Gastrocnemius medialis (tissue), 4 donors: Measurements from ENCODE around the gene FRAT1. TPM values are rescaled to one million over a fixed set of nuclear protein-coding genes. Genes with fewer than 3 reads are reported as not detected.

Experiments
- ATAC-seq, 2 donors: fragments of 150-250 bp; one replicate each; pipeline ENCODE4 v1.9.1; 2016
- DNase-seq, 2 donors: peaks; one replicate each; pipeline ENCODE4 v3.0.0-alpha.2; 2019
- H3K27ac ChIP-seq, 4 donors: fragments of 200-600 bp; sonication (generic); 1 replicate in 1 of 4; 2 replicates in 3 of 4; pipeline ENCODE4 v1.5.1; 2016 to 2018; ENCODE audit warnings: mild to moderate bottlenecking in 2 of 4, moderate library complexity in 1 of 4
- H3K27me3 ChIP-seq, 3 donors: fragments of 200-600 bp; sonication (generic) in 2 of 3; 1 replicate in 1 of 3; 2 replicates in 2 of 3; pipeline versions ENCODE4 v1.5.1 to v1.6.0; 2016 to 2019; ENCODE audit warnings: mild to moderate bottlenecking in 1 of 3, moderate library complexity in 1 of 3
- H3K36me3 ChIP-seq, 2 donors: fragments of 200-600 bp; sonication (generic) in 1 of 2; one replicate each; pipeline ENCODE4 v1.5.1; 2017 to 2018
- H3K4me1 ChIP-seq, 2 donors: fragments of 200-600 bp; sonication (generic) in 1 of 2; one replicate each; pipeline ENCODE4 v1.5.1; 2016 to 2017; ENCODE audit warnings: mild to moderate bottlenecking in 2 of 2
- H3K4me3 ChIP-seq, 4 donors: fragments of 200-600 bp; sonication (generic) in 3 of 4; 1 replicate in 1 of 4; 2 replicates in 3 of 4; pipeline ENCODE4 v1.5.1; 2016 to 2019; ENCODE audit warnings: mild to moderate bottlenecking in 2 of 4
- H3K9me3 ChIP-seq, 3 donors: fragments of 200-600 bp; sonication (generic) in 2 of 3; 1 replicate in 1 of 3; 2 replicates in 2 of 3; pipeline ENCODE4 v1.5.1; 2016 to 2019
- POLR2A ChIP-seq, 2 donors: fragments of 450-650 bp; IDR thresholded peaks; one replicate each; pipeline ENCODE4 v1.6.1; 2017; ENCODE audit warnings: antibody characterized with exemption in 2 of 2, mild to moderate bottlenecking in 2 of 2, moderate library complexity in 2 of 2
- in situ Hi-C, 4 donors: fragments of 200-750 bp; cut with MboI; loops; one replicate each; pipeline versions ENCODE4 v1.15.0 to v1.8.0; 2017; ENCODE audit warnings: low sequenced_read_pairs in 4 of 4
- intact Hi-C: fragments of 100-400 bp; cut with DNase I; formaldehyde crosslinking; loops from one replicate; pipeline ENCODE4 v1.15.1; 2023; ENCODE audit warnings: low total_unique reads
- total RNA-seq, 4 donors: library from RNA; depleted of rRNA; stranded (reverse); fragments of >200 nt; gene quantifications; one replicate each; pipeline versions ENCODE4 v1.1.0 to v1.2.3, GENCODE V29; 2016
- TF ChIP-seq, protein P1 (sequence below), 5 experiments: fragments of 450-650 bp in 3 of 5; fragments of 200-600 bp in 2 of 5; sonication (generic) in 2 of 5; IDR thresholded peaks in 4 of 5; conservative IDR thresholded peaks in 1 of 5; 1 replicate in 4 of 5; 2 replicates in 1 of 5; pipeline ENCODE4 v1.5.1; 2016 to 2019; ENCODE audit warnings: antibody characterized with exemption in 5 of 5, mild to moderate bottlenecking in 3 of 5, moderate library complexity in 3 of 5

FRAT1 gene
- total RNA-seq, 4 donors from 2014 or later = 1.7 to 7.6 (median 3.2) TPM

DNA sequence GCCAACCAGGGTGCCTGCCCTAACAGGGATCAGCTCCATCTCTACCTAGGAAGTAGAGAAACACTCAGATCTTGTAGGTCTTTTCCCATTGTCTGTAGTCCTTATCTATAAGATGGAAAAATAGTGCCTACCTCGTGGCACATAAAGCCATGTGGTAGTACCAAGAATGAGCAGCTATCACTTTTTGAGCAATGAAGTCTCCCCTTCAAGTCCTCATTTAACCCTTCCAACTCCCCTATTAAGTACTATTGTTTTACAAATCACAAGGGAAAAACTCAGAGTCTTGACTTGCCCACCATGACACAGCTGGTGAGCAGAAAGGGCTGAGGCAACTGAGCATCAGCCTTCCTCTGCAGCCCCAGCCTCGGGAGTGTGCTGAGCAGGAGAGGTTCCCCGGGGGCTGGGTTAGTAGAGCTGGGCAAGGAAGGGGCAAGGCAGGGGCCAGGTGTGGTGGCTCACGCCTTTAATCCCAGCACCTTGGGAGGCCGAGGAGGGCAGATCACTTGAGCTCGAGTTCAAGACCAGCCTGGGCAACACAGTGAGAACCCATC is 12.2 kb downstream of the FRAT1 start:
- ATAC-seq (no peak), DNase-seq (no peak)
- in situ Hi-C loops = loop anchor here in 1 of 4 donors (10.0 kb wide), 1 partner anchor 46 kb away; no protein-coding TSS in a partner anchor
- no peak for TF ChIP-seq POLR2A (IDR thresholded peaks at IDR 0.05)
- TF ChIP-seq, protein P1, sequence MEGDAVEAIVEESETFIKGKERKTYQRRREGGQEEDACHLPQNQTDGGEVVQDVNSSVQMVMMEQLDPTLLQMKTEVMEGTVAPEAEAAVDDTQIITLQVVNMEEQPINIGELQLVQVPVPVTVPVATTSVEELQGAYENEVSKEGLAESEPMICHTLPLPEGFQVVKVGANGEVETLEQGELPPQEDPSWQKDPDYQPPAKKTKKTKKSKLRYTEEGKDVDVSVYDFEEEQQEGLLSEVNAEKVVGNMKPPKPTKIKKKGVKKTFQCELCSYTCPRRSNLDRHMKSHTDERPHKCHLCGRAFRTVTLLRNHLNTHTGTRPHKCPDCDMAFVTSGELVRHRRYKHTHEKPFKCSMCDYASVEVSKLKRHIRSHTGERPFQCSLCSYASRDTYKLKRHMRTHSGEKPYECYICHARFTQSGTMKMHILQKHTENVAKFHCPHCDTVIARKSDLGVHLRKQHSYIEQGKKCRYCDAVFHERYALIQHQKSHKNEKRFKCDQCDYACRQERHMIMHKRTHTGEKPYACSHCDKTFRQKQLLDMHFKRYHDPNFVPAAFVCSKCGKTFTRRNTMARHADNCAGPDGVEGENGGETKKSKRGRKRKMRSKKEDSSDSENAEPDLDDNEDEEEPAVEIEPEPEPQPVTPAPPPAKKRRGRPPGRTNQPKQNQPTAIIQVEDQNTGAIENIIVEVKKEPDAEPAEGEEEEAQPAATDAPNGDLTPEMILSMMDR (IDR thresholded peaks at IDR 0.05 in 4 of 5, conservative IDR thresholded peaks at IDR 0.05 in 1 of 5) = no peak
- no peaks in the 10 kb centered on the region for H3K36me3 ChIP-seq
- intact Hi-C loops = loop anchor here (5.0 to 10.0 kb wide), 2 partner anchors 39 to 496 kb away; partner anchors contain the start of genes ARHGAP19 and LCOR
- peak overlapping the region in 3 of 4 donors; percentile 70 to 75 (median 72) for H3K4me3 ChIP-seq
- H3K4me1 ChIP-seq = peaks cover 30% of the 10 kb centered on the region in 2 donors
- no peaks in the 10 kb centered on the region for H3K9me3 ChIP-seq
- H3K27ac ChIP-seq = peak overlapping the region in 3 of 4 donors; percentile 82 to 96 (median 83)
- no peaks in the 10 kb centered on the region for H3K27me3 ChIP-seq

- in situ Hi-C loops = loop anchor here in 1 of 4 donors (10.0 kb wide), 1 partner anchor 48 kb away; no protein-coding TSS in a partner anchor
- no peaks in the 10 kb centered on the region for H3K36me3 ChIP-seq
- TF ChIP-seq, protein P1 (IDR thresholded peaks at IDR 0.05 in 4 of 5, conservative IDR thresholded peaks at IDR 0.05 in 1 of 5) = peak in 2 of 5 experiments; percentile 36 to 41
- TF ChIP-seq POLR2A (IDR thresholded peaks at IDR 0.05) = no peak
- peak overlapping the region; percentile 82 to 98 (median 90) for H3K27ac ChIP-seq
- ATAC-seq (peak; percentile 54), DNase-seq (peak; percentile 31 to 59)
- H3K9me3 ChIP-seq = no peaks in the 10 kb centered on the region
- intact Hi-C loops = loop anchor here (1.0 to 10.0 kb wide), 4 partner anchors 13 to 498 kb away; partner anchors contain the start of genes ARHGAP19, FRAT1 and LCOR
- H3K4me3 ChIP-seq = peak overlapping the region; percentile 70 to 95 (median 74)
- H3K27me3 ChIP-seq = no peaks in the 10 kb centered on the region
- H3K4me1 ChIP-seq = peaks cover 36 to 43% of the 10 kb centered on the region in 2 donors
Measured at GRCh38 chr10:97332591-97333350, 13.7 kb downstream of the FRAT1 start.

DNA sequence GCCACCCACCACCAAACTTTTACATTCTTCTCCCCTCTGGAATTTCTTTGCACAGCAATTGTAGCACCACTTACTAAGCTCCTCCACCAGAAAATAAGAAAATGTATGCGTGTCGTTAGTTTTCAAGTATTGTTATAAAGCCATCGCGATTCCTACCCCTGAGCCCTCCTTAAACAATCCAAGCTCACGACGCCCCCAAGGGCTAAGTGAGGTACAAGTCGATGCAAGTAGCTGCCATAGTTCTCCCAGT is 14.2 kb downstream of the FRAT1 start:
- intact Hi-C loops (loop anchor here (1.0 to 10.0 kb wide), 4 partner anchors 14 to 498 kb away; partner anchors contain the start of genes ARHGAP19, FRAT1 and LCOR), in situ Hi-C loops (loop anchor here in 1 of 4 donors (10.0 kb wide), 1 partner anchor 48 kb away; no protein-coding TSS in a partner anchor)
- peaks cover 36 to 43% of the 10 kb centered on the region in 2 donors for H3K4me1 ChIP-seq

GRCh38 chr10:97333601-97334369 is 14.7 kb downstream of the FRAT1 start:
- H3K9me3 ChIP-seq = no peaks in the 10 kb centered on the region
- H3K4me1 ChIP-seq = peaks cover 36 to 43% of the 10 kb centered on the region in 2 donors
- no peaks in the 10 kb centered on the region for H3K36me3 ChIP-seq
- H3K27ac ChIP-seq = peak overlapping the region; percentile 83 to 98 (median 90)
- TF ChIP-seq, protein P1 (IDR thresholded peaks at IDR 0.05 in 4 of 5, conservative IDR thresholded peaks at IDR 0.05 in 1 of 5) = no peak
- TF ChIP-seq POLR2A (IDR thresholded peaks at IDR 0.05) = no peak
- DNase-seq (peak; percentile 13 to 30), ATAC-seq (peak; percentile 20 to 23)
- intact Hi-C loops = loop anchor here (1.0 to 10.0 kb wide), 5 partner anchors 14 to 499 kb away; partner anchors contain the start of genes ARHGAP19, FRAT1, LCOR and RRP12
- peak overlapping the region; percentile 72 to 100 (median 88) for H3K4me3 ChIP-seq
- H3K27me3 ChIP-seq = no peaks in the 10 kb centered on the region
- in situ Hi-C loops = loop anchor here in 1 of 4 donors (10.0 kb wide), 1 partner anchor 49 kb away; no protein-coding TSS in a partner anchor

More for the DNA sequence above, 14.2 kb downstream of the FRAT1 start:
- DNase-seq (no peak), ATAC-seq (peak in 1 of 2 donors; percentile 4)
- TF ChIP-seq POLR2A (IDR thresholded peaks at IDR 0.05) = no peak
- TF ChIP-seq, protein P1 (IDR thresholded peaks at IDR 0.05 in 4 of 5, conservative IDR thresholded peaks at IDR 0.05 in 1 of 5) = no peak
- H3K27me3 ChIP-seq = no peaks in the 10 kb centered on the region
- peak overlapping the region; percentile 70 to 95 (median 74) for H3K4me3 ChIP-seq
- H3K9me3 ChIP-seq = no peaks in the 10 kb centered on the region
- H3K27ac ChIP-seq = peak overlapping the region; percentile 82 to 98 (median 90)
- H3K36me3 ChIP-seq = no peaks in the 10 kb centered on the region
